ENCODE data around the gene SIRT7.

The SIRT7 gene

DNA sequence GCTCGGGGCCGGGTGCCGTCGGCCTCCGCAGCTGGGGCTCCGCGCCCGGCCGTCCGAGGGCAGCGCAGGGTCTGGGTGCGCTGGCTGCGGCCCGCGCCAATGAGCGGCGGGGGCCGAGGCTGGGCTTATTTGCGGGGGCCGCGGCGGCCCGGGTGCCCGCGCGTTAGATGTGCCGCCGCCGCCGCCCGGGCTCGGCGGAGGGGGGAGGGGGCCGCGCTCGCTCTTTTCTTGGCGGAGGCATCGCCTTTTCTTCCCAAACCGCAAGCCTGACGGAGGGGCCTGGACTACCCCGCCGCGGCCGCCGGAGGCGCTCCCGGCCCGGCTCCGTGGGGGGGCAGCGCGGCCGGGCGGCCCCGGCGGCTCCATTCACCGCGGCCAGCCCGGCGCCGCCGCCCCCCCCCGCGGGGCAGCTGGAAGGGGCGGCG lies 43.1 kb upstream of the SIRT7 start, which contains the start of gene NOTUM:
Gene NOTUM (minus strand): TSS at position 101 of the 425 bp plus-strand sequence. CDS start 278 bp downstream, outside the sequence.
- H3K9me3 ChIP-seq (ENCODE audit: insufficient read depth, low read depth, low read length): no peaks in the 10 kb centered on the region
- peak within 1 kb of the TSS; percentile 78 for H3K4me2 ChIP-seq (ENCODE audit: low read length)
- H3K79me2 ChIP-seq (ENCODE audit: control insufficient read depth, insufficient read depth, low read length, poor library complexity): peaks cover 3% of the 10 kb centered on the region
- H2AFZ ChIP-seq (ENCODE audit: insufficient read depth, low read length, poor library complexity): peak within 1 kb of the TSS; percentile 79
- no peak within 1 kb of the TSS for H3K23ac ChIP-seq (ENCODE audit: low read length)
- peaks cover 13% of the 10 kb centered on the region for H3K79me1 ChIP-seq (ENCODE audit: low read length)
- peaks cover 35% of the 10 kb centered on the region for H3K27me3 ChIP-seq (ENCODE audit: insufficient read depth, low read length)
- DNase-seq: peak; percentile 63 to 88
- peak within 1 kb of the TSS; percentile 50 for H3K14ac ChIP-seq (ENCODE audit: low read length)
- H3K36me3 ChIP-seq (ENCODE audit: control insufficient read depth in 1 of 2, insufficient read depth in 2 of 2, low read length in 2 of 2): peaks cover 0 to 3% of the 10 kb centered on the region in 2 experiments
- H3K9ac ChIP-seq (ENCODE audit: low read length): peak within 1 kb of the TSS; percentile 20
- peaks cover 15 to 21% of the 10 kb centered on the region in 2 experiments for H3K4me1 ChIP-seq (ENCODE audit: control insufficient read depth in 1 of 2, insufficient read depth in 2 of 2, low read length in 2 of 2)
- peak within 1 kb of the TSS; percentile 68 for H3K4me3 ChIP-seq (ENCODE audit: low read depth, low read length)
- no peak within 1 kb of the TSS for H3K27ac ChIP-seq (ENCODE audit: low read depth, low read length)
- H3K4ac ChIP-seq (ENCODE audit: low read depth, low read length): peak within 1 kb of the TSS; percentile 51
- H2BK5ac ChIP-seq (ENCODE audit: low read depth, low read length, poor library complexity): no peak within 1 kb of the TSS
- H2BK12ac ChIP-seq (ENCODE audit: low read length): peak within 1 kb of the TSS; percentile 45
- WGBS (ENCODE audit: extremely low coverage, insufficient coverage, insufficient read length): no CpG with 5 or more reads among the region's 65 CpGs
- H4K91ac ChIP-seq (ENCODE audit: low read depth, low read length): peak within 1 kb of the TSS; percentile 75
- peak within 1 kb of the TSS; percentile 31 for H3K18ac ChIP-seq (ENCODE audit: low read length)
- H2BK120ac ChIP-seq (ENCODE audit: insufficient read depth, low read length, poor library complexity): peak within 1 kb of the TSS; percentile 64
- H4K12ac ChIP-seq (ENCODE audit: low read depth, low read length): peak within 1 kb of the TSS; percentile 63
- peak within 1 kb of the TSS; percentile 56 for H4K8ac ChIP-seq (ENCODE audit: low read depth, low read length)
- H2AK5ac ChIP-seq (ENCODE audit: low read length): no peak within 1 kb of the TSS

DNA sequence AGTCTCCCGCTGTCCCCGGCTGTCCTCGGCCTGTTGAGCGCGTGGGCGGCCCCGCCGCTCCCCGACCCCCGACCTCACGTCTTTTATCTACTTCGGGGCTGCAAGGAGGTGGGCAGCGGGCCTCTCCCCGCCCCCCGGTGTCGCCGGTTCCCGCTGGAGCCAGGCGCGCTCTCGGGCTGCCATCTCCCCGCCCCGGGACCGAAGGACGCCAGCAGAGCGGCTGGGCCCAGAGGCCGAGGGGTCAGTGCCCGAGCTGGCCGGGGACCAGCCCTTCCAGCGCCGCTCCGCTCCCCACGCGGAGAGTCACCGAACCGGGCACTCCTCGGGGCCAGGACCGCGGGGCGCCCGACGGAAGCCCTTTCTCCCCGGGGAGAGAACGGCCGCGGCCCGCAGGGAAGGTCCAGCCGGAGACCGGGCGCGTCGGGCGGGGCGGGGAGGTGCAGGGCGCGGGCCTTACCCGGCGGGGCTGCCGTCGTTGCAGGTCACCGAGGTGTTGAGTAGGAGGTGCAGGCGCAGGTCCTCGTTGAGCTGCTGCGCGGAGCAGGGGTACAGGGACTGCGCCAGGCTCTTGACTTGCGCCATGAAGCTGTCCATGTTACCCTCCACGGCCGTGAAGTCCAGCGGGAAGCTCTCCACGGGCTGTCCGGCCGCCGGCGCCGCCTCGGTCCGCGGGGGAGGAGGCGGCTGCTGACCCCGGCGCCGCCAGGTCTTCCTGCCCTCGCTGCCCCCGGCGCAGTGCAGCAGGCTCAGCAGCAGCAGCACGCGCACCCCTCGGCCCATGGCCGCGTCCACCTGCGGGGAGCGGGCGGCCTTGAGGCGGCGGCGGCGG lies 42.4 kb upstream of the SIRT7 start:
- H4K91ac ChIP-seq (ENCODE audit: low read depth, low read length): peak overlapping the region; percentile 75
- no peak overlapping the region for H2AK5ac ChIP-seq (ENCODE audit: low read length)
- WGBS (ENCODE audit: extremely low coverage, insufficient coverage, insufficient read length): no CpG with 5 or more reads among the region's 98 CpGs
- H4K8ac ChIP-seq (ENCODE audit: low read depth, low read length): peak overlapping the region; percentile 55
- peak overlapping the region; percentile 63 for H4K12ac ChIP-seq (ENCODE audit: low read depth, low read length)
- peak overlapping the region; percentile 79 for H2AFZ ChIP-seq (ENCODE audit: insufficient read depth, low read length, poor library complexity)
- H2BK120ac ChIP-seq (ENCODE audit: insufficient read depth, low read length, poor library complexity): peak overlapping the region; percentile 64
- H3K36me3 ChIP-seq (ENCODE audit: control insufficient read depth in 1 of 2, insufficient read depth in 2 of 2, low read length in 2 of 2): peaks cover 0 to 3% of the 10 kb centered on the region in 2 experiments
- peak overlapping the region; percentile 7 for H3K14ac ChIP-seq (ENCODE audit: low read length)
- H3K27ac ChIP-seq (ENCODE audit: low read depth, low read length): no peak overlapping the region
- H3K27me3 ChIP-seq (ENCODE audit: insufficient read depth, low read length): peaks cover 35% of the 10 kb centered on the region
- H2BK5ac ChIP-seq (ENCODE audit: low read depth, low read length, poor library complexity): no peak overlapping the region
- H3K4me3 ChIP-seq (ENCODE audit: low read depth, low read length): peak overlapping the region; percentile 68
- peaks cover 15 to 21% of the 10 kb centered on the region in 2 experiments for H3K4me1 ChIP-seq (ENCODE audit: control insufficient read depth in 1 of 2, insufficient read depth in 2 of 2, low read length in 2 of 2)
- H3K79me1 ChIP-seq (ENCODE audit: low read length): peaks cover 13% of the 10 kb centered on the region
- H2BK12ac ChIP-seq (ENCODE audit: low read length): peak overlapping the region; percentile 45
- H3K23ac ChIP-seq (ENCODE audit: low read length): no peak overlapping the region
- peak overlapping the region; percentile 31 for H3K18ac ChIP-seq (ENCODE audit: low read length)
- peak in 1 of 2 donors; percentile 53 for DNase-seq
- H3K4me2 ChIP-seq (ENCODE audit: low read length): peak overlapping the region; percentile 78
- H3K9me3 ChIP-seq (ENCODE audit: insufficient read depth, low read depth, low read length): no peaks in the 10 kb centered on the region
- H3K4ac ChIP-seq (ENCODE audit: low read depth, low read length): peak overlapping the region; percentile 51
- H3K9ac ChIP-seq (ENCODE audit: low read length): peak overlapping the region; percentile 20
- peaks cover 3% of the 10 kb centered on the region for H3K79me2 ChIP-seq (ENCODE audit: control insufficient read depth, insufficient read depth, low read length, poor library complexity)

- Histone ChIP-seq H3K4me1 (ENCODE audit: control insufficient read depth in 1 of 2, insufficient read depth in 2 of 2, low read length in 2 of 2) (peaks cover 15 to 21% of the 10 kb centered on the region in 2 experiments), H2BK120ac (ENCODE audit: insufficient read depth, low read length, poor library complexity) (peak overlapping the region; percentile 64), H3K4ac (ENCODE audit: low read depth, low read length) (peak overlapping the region; percentile 51), H3K36me3 (ENCODE audit: control insufficient read depth in 1 of 2, insufficient read depth in 2 of 2, low read length in 2 of 2) (peaks cover 0 to 3% of the 10 kb centered on the region in 2 experiments), H3K79me2 (ENCODE audit: control insufficient read depth, insufficient read depth, low read length, poor library complexity) (peaks cover 3% of the 10 kb centered on the region), H2AK5ac (ENCODE audit: low read length) (peak overlapping the region; percentile 49), H3K79me1 (ENCODE audit: low read length) (peaks cover 13% of the 10 kb centered on the region), H3K14ac (ENCODE audit: low read length) (peak overlapping the region; percentile 28), H3K27ac (ENCODE audit: low read depth, low read length) (no peak overlapping the region), H4K12ac (ENCODE audit: low read depth, low read length) (peak overlapping the region; percentile 63), H3K4me3 (ENCODE audit: low read depth, low read length) (peak overlapping the region; percentile 68), H3K27me3 (ENCODE audit: insufficient read depth, low read length) (peaks cover 35% of the 10 kb centered on the region), H4K91ac (ENCODE audit: low read depth, low read length) (peak overlapping the region; percentile 75), H3K9me3 (ENCODE audit: insufficient read depth, low read depth, low read length) (no peaks in the 10 kb centered on the region), H2BK5ac (ENCODE audit: low read depth, low read length, poor library complexity) (no peak overlapping the region), H2AFZ (ENCODE audit: insufficient read depth, low read length, poor library complexity) (peak overlapping the region; percentile 79), H4K8ac (ENCODE audit: low read depth, low read length) (peak overlapping the region; percentile 55), H3K9ac (ENCODE audit: low read length) (no peak overlapping the region), H3K18ac (ENCODE audit: low read length) (peak overlapping the region; percentile 31), H3K23ac (ENCODE audit: low read length) (no peak overlapping the region), H3K4me2 (ENCODE audit: low read length) (peak overlapping the region; percentile 78), H2BK12ac (ENCODE audit: low read length) (peak overlapping the region; percentile 45)
- WGBS (ENCODE audit: extremely low coverage, insufficient coverage, insufficient read length): no CpG with 5 or more reads among the region's 112 CpGs
- DNase-seq: peak in 1 of 2 donors; percentile 79
Observed at GRCh38 chr17:81959362-81960129, 41.6 kb upstream of the SIRT7 start.

GRCh38 chr17:81958633-81959342 lies 40.8 kb upstream of the SIRT7 start:
- no peaks in the 10 kb centered on the region for H3K9me3 ChIP-seq (ENCODE audit: insufficient read depth, low read depth, low read length)
- peaks cover 35% of the 10 kb centered on the region for H3K27me3 ChIP-seq (ENCODE audit: insufficient read depth, low read length)
- H3K9ac ChIP-seq (ENCODE audit: low read length): no peak overlapping the region
- no CpG with 5 or more reads among the region's 15 CpGs for WGBS (ENCODE audit: extremely low coverage, insufficient coverage, insufficient read length)
- peak overlapping the region; percentile 78 for H3K4me2 ChIP-seq (ENCODE audit: low read length)
- H2BK5ac ChIP-seq (ENCODE audit: low read depth, low read length, poor library complexity): no peak overlapping the region
- peak overlapping the region; percentile 45 for H2BK12ac ChIP-seq (ENCODE audit: low read length)
- H3K23ac ChIP-seq (ENCODE audit: low read length): no peak overlapping the region
- peaks cover 18 to 21% of the 10 kb centered on the region in 2 experiments for H3K4me1 ChIP-seq (ENCODE audit: control insufficient read depth in 1 of 2, insufficient read depth in 2 of 2, low read length in 2 of 2)
- no peak overlapping the region for H3K27ac ChIP-seq (ENCODE audit: low read depth, low read length)
- peaks cover 0 to 3% of the 10 kb centered on the region in 2 experiments for H3K36me3 ChIP-seq (ENCODE audit: control insufficient read depth in 1 of 2, insufficient read depth in 2 of 2, low read length in 2 of 2)
- H2AFZ ChIP-seq (ENCODE audit: insufficient read depth, low read length, poor library complexity): no peak overlapping the region
- peak overlapping the region; percentile 37 for H3K4me3 ChIP-seq (ENCODE audit: low read depth, low read length)
- no peak overlapping the region for H3K14ac ChIP-seq (ENCODE audit: low read length)
- DNase-seq: no peak
- peaks cover 13% of the 10 kb centered on the region for H3K79me1 ChIP-seq (ENCODE audit: low read length)
- peak overlapping the region; percentile 49 for H2AK5ac ChIP-seq (ENCODE audit: low read length)
- peak overlapping the region; percentile 13 for H4K91ac ChIP-seq (ENCODE audit: low read depth, low read length)
- no peak overlapping the region for H4K12ac ChIP-seq (ENCODE audit: low read depth, low read length)
- no peak overlapping the region for H4K8ac ChIP-seq (ENCODE audit: low read depth, low read length)
- H3K18ac ChIP-seq (ENCODE audit: low read length): no peak overlapping the region
- H2BK120ac ChIP-seq (ENCODE audit: insufficient read depth, low read length, poor library complexity): no peak overlapping the region
- no peak overlapping the region for H3K4ac ChIP-seq (ENCODE audit: low read depth, low read length)
- peaks cover 3% of the 10 kb centered on the region for H3K79me2 ChIP-seq (ENCODE audit: control insufficient read depth, insufficient read depth, low read length, poor library complexity)
